Dendritic cell treated with granulocyte-macrophage colony-stimulating factor and Interleukin-4, amounts not matched to agents 40 ng/mL and 50 ng/mL, for 4 days (primary cell): ENCODE measurements around the gene CTSA.
"Not testable (repeated sequence)": the region's sequence is repeated elsewhere in the genome, so short reads cannot be mapped to it uniquely, and the experiment has no call there.

ENCODE experiments used
- H3K27ac Mint-ChIP-seq: one replicate; pipeline ENCODE4 v1.8.0; 2022; ENCODE audit warnings: mild to moderate bottlenecking, mixed read lengths
- H3K27me3 Mint-ChIP-seq: one replicate; pipeline ENCODE4 v1.8.0; 2022; ENCODE audit warnings: mild to moderate bottlenecking, mixed read lengths
- H3K36me3 Mint-ChIP-seq: one replicate; pipeline ENCODE4 v1.8.0; 2022; ENCODE audit warnings: low read depth, mixed read lengths
- H3K4me1 Mint-ChIP-seq: one replicate; pipeline ENCODE4 v1.8.0; 2022; ENCODE audit warnings: low read depth, mixed read lengths
- H3K4me3 Mint-ChIP-seq: one replicate; pipeline ENCODE4 v1.8.0; 2022; ENCODE audit warnings: mild to moderate bottlenecking, moderate library complexity, mixed read lengths
- H3K9me3 Mint-ChIP-seq: one replicate; pipeline ENCODE4 v1.8.0; 2022; ENCODE audit warnings: mixed read lengths
- intact Hi-C: fragments of 100-400 bp; cut with micrococcal nuclease; formaldehyde crosslinking; loops from one replicate; pipeline ENCODE4 v1.15.0; 2022

The CTSA gene

DNA sequence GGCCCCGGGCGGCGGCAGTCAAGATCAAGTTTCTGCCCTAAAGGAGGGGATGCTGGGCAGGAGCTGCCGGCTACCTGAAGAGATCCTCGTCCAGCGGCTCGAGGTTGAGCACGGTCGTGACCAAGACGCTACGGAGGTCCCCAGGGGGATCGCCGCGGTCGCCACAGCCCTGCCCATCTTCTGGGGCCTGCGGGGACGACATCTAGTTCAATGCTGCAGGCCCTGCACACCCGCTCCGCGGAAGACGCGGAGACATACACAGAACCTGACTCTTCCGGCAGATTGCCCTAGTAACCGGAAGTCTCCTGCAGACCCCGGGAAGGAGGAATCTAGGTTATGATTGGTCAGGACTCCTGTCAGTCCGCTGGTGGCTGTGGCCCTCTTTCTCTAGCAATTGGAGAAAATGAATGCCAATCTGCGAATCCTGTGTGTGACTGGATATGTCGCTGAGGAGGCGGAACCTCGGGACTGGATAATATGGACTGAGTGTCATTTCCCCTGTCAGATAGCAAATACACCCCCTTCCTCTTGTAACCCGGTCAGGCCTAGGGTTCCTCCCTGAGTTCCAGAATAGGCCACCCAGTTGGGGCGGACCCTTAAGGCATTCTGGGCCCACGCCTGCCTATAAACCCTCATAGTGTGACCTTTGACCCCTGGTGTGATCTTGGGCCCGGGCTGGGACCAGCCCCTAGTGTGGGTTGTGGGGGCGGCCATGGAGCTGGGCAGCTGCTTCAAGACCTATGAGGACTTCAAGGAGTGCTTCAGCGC lies 33.8 kb upstream of the CTSA start, which contains the start of the genes ACOT8 and ZSWIM3:
Gene ACOT8 (minus strand): TSS at position 279 of the 768 bp plus-strand sequence. CDS start 77 bp downstream, at position 202.
Gene ZSWIM3 (plus strand): TSS at position 501 of the 768 bp plus-strand sequence. CDS start 212 bp downstream, at position 713.
- peaks cover 59% of the 10 kb centered on the region for H3K4me1 Mint-ChIP-seq
- peaks cover 44% of the 10 kb centered on the region for H3K36me3 Mint-ChIP-seq
- no peaks in the 10 kb centered on the region for H3K27me3 Mint-ChIP-seq
- peak within 1 kb of the TSS; percentile 96 for H3K27ac Mint-ChIP-seq
- H3K9me3 Mint-ChIP-seq = no peaks in the 10 kb centered on the region
- H3K4me3 Mint-ChIP-seq = peak within 1 kb of the TSS; percentile 91
- intact Hi-C loops = loop anchor here (1.0 to 2.0 kb wide), 2 partner anchors 44 to 78 kb away; partner anchors contain the start of gene UBE2C

DNA sequence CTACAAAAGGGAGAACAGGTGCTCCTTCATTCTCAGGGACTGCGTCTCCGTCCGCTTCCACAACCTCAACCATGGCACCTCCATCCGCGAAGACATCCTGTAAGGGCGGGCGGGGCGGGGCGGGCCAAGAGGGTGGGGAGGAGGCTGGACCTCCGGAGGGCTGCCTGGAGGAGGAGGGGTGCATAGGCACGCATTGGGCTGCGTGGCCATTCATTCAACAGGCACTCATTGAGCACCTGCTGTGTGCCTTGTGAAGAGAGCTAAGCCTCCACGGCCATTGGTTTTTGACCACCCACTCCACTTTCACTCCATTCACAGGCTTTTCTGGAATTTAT lies 33.3 kb upstream of the CTSA start:
- H3K27me3 Mint-ChIP-seq = no peaks in the 10 kb centered on the region
- H3K4me3 Mint-ChIP-seq = peak overlapping the region; percentile 91
- H3K36me3 Mint-ChIP-seq = peaks cover 39% of the 10 kb centered on the region
- intact Hi-C loops = loop anchor here (1.0 to 2.0 kb wide), 2 partner anchors 45 to 77 kb away; partner anchors contain the start of gene UBE2C
- H3K27ac Mint-ChIP-seq = peak overlapping the region; percentile 96
- H3K9me3 Mint-ChIP-seq = no peaks in the 10 kb centered on the region
- peaks cover 59% of the 10 kb centered on the region for H3K4me1 Mint-ChIP-seq

DNA sequence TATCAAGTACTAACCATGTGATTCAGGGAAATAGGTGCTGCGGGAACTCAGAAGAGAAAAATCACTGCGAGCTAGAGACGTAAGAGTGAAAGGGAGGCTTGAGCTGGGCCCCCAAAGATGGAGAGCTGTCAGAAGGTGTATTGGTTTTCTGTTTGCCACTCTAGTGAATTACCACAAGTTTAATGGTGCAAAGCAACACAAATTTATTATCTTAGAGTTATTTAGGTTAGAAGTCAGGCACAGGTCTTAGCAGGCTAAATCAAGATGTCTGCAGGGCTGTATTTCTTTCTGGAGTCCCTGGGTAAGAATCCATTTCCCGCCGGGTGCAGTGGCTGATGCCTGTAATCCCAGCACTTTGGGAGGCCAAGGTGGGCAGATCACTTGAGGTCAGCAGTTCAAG lies 31.2 kb upstream of the CTSA start:
- peaks cover 52% of the 10 kb centered on the region for H3K4me1 Mint-ChIP-seq
- no peaks in the 10 kb centered on the region for H3K27me3 Mint-ChIP-seq
- no peak overlapping the region for H3K4me3 Mint-ChIP-seq
- H3K9me3 Mint-ChIP-seq = no peaks in the 10 kb centered on the region
- intact Hi-C loops = no loop called here
- H3K27ac Mint-ChIP-seq = no peak overlapping the region
- peaks cover 19% of the 10 kb centered on the region for H3K36me3 Mint-ChIP-seq

DNA sequence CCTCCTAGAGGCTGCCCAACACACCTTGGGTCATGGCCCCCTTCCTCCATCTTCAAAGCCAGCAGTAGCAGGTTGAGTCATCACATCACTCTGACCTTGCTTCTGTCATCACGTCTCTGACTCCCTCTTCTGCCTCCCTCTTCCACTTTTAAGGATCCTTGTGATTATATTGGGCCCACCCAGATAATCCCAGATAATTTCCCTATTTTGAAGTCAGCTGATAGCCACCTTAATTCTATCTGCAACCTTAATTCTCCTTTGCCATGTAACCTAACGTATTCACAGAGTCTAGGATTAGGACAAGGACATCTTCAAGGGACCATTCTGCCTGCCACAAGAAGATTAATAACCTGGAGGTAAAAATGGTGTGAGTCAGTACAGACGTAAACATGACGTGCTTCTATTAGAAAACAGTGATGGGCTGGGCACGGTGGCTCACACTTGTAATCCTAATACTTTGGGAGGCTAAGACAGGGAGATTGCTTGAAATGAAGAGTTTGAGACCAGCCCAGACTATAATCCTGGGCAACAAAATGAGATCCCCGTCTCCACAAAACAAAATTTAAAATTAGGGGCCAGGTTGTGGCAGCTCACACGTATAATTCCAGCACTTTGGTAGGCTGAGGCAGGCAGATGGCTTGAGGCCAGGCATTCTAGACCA lies 30.4 kb upstream of the CTSA start:
- H3K27ac Mint-ChIP-seq = no peak overlapping the region
- no peaks in the 10 kb centered on the region for H3K9me3 Mint-ChIP-seq
- peaks cover 51% of the 10 kb centered on the region for H3K4me1 Mint-ChIP-seq
- intact Hi-C loops = no loop called here
- peaks cover 14% of the 10 kb centered on the region for H3K36me3 Mint-ChIP-seq
- no peak overlapping the region for H3K4me3 Mint-ChIP-seq
- no peaks in the 10 kb centered on the region for H3K27me3 Mint-ChIP-seq

DNA sequence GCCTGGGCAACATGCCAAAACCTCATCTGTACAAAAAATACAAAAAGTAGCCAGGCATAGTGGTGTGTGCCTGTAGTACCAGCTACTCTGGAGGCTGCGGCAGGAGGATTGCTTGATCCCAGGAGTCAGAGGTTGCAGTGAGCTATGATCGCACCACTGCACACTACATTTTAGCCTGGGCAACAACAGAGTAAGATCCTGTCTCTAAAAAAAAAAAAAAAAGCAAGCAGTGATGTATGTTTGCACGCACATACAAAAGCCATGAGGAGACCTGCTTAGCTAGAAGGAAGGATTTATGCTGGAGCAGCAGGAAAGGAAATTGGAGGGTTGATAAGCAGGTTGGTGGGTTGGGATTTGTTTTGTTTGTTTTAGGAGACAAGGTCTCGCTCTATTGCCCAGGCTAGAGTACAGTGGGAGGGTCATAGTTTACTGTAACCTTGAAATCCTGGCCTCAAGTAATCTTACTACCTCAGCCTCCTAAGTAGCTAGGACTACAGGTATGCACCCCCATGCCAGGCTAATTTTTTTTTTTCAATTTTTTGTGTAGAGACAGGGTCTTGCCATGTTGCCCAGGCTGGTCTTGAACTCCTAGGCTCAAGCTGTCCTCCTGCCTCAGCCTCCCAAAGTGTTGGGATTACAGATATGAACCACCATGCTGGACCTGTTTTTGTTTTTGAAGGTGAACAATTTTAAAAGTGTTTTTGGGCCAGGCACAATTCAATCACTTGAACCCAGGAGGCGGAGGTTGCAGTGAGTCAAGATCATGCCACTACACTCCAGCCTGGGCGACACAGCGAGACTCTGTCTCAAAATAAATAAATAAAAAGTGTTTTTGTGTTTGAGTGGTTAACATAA lies 29.7 kb upstream of the CTSA start:
- H3K4me1 Mint-ChIP-seq = peaks cover 45% of the 10 kb centered on the region
- no peaks in the 10 kb centered on the region for H3K9me3 Mint-ChIP-seq
- H3K36me3 Mint-ChIP-seq = peaks cover 15% of the 10 kb centered on the region
- no peak overlapping the region for H3K27ac Mint-ChIP-seq
- no peak overlapping the region for H3K4me3 Mint-ChIP-seq
- H3K27me3 Mint-ChIP-seq = no peaks in the 10 kb centered on the region
- intact Hi-C loops = no loop called here

DNA sequence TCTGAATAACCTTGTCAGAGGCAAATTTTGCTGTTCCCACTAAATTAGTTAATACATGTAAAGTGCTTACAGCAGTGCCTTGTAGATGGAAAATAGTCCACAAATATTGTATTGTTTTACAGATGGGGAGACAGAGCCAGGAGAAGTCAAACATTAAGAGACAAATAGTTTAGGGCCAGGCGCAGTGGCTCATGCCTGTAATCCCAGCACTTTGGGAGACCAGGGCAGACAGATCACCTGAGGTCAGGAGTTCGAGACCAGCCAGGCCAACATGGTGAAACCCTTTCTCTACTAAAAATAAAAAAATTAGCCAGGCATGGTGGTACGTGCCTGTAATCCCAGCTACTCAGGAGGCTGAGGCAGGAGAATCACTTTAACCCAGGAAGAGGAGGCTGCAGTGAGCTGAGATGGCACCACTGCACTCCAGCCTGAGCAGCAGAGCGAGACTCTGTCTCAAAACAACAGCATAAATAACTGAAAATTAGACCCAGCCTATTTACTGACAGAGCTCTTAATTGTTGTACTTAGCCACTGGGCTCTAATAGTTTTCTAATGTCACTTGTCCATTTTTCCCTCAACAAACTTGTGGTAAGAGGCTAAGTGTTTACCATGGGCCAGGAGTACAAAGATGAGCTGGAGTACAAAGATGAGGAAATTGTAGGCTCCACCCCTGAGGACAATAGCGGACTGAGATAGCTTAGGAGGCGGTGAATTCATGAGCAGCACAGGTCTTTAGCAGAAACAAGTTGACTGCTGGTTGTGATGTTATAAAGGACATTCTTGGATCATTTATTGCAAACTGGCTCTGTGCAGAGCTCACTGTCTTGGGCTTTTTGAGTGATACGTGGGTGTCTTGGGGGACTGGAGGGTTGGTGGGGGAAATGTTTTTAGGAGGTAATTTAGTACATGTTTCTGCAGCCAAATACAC lies 27.3 kb upstream of the CTSA start:
- peaks cover 7% of the 10 kb centered on the region for H3K36me3 Mint-ChIP-seq
- H3K27ac Mint-ChIP-seq = no peak overlapping the region
- peaks cover 28% of the 10 kb centered on the region for H3K4me1 Mint-ChIP-seq
- no peaks in the 10 kb centered on the region for H3K9me3 Mint-ChIP-seq
- no peaks in the 10 kb centered on the region for H3K27me3 Mint-ChIP-seq
- no peak overlapping the region for H3K4me3 Mint-ChIP-seq
- intact Hi-C loops = no loop called here

DNA sequence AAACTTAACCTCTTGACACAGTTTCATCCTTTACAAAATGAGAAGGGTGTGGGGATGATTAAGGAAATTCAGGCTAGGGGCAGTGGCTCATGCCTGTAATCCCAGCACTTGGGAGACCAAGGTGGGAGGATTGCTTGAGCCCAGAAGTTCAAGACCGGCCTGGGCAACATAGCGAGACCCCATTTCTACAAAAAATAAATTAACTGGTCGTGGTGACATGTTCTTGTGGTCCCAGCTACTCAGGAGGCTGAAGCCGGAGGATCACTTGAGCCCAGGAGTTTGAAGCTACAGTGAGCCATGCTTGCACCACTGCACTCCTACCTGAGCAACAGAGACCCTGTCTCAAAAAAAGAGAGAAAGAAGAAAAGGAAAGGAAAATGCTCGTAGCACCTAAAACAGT lies 24.7 kb upstream of the CTSA start:
- H3K27ac Mint-ChIP-seq = no peak overlapping the region
- intact Hi-C loops = no loop called here

DNA sequence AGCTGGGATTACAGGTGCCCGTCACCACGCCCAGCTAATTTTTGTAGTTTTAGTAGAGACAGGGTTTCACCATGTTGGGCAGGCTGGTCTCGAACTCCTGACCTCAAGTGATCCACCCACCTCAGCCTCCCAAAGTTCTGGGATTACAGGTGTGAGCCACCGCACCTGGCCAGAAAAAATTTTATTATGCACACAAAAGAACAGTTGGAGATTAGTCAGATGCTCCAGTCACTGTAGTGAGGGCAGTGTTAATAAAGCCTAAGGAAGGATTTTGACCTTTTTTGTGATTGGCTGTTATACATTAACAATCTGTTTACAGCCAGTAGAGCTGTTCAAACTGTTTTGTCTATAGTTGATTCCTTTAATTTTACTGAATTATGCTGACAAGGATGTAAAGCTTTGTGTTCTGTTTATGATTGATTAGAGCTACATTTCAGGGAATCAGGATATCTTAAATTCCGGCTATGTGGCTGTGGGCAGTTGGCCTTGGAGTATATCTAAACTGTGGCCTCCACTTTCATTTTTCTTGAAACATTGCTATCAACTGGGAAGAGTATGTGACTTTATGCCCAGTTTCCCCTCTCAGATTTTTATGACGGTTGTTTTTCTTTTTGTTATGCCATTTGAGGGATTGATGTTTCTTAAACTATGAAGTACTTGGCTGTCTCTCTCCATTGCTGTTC lies 23.9 kb upstream of the CTSA start:
- no peak overlapping the region for H3K4me3 Mint-ChIP-seq
- no peak overlapping the region for H3K27ac Mint-ChIP-seq
- H3K9me3 Mint-ChIP-seq = no peaks in the 10 kb centered on the region
- peaks cover 10% of the 10 kb centered on the region for H3K36me3 Mint-ChIP-seq
- intact Hi-C loops = no loop called here
- peaks cover 6% of the 10 kb centered on the region for H3K4me1 Mint-ChIP-seq
- no peaks in the 10 kb centered on the region for H3K27me3 Mint-ChIP-seq

More for the DNA sequence above, 24.7 kb upstream of the CTSA start:
- Mint-ChIP-seq H3K4me1 (peaks cover 7% of the 10 kb centered on the region), H3K4me3 (no peak overlapping the region), H3K9me3 (no peaks in the 10 kb centered on the region), H3K27me3 (no peaks in the 10 kb centered on the region), H3K36me3 (peaks cover 7% of the 10 kb centered on the region)

DNA sequence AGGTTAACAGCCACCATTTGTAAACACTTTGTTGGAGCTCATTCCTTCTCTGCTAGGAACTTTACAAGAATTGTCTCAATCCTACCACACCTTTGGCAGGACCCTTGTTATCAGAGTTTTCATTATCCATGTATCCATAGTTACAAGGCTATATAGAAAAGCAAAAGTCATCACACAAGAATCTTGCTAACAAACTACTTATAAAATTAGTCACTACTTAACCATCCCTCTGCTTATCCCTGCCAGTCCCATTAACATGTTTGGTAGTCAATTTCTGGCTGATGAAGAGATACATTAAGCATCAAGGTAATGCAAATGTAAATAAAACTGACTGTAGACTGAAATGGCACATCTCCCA lies 23.3 kb upstream of the CTSA start:
- H3K27me3 Mint-ChIP-seq = no peaks in the 10 kb centered on the region
- intact Hi-C loops = no loop called here

DNA sequence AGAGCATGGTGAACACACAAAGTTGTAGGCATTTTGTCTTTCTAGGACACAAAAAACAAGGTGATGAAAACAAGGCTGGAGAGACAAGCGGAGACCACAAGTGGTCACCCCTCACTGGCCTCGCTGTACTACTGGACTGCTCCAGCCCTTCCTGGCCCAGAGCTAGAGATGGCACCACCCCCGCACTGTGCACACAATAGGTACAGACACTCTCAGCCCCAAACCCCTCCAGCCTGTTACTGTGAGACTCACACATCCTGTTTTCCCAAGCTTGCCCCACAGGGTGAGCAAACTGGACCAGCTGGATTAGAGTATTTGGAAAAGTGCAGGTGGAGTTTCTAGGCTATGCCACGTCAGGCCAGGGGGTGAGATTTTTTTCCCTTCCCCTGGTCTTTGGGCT lies 18.5 kb upstream of the CTSA start:
- Mint-ChIP-seq H3K27ac (no peak overlapping the region), H3K36me3 (peaks cover 24% of the 10 kb centered on the region), H3K4me1 (no peaks in the 10 kb centered on the region), H3K27me3 (no peaks in the 10 kb centered on the region), H3K9me3 (no peaks in the 10 kb centered on the region), H3K4me3 (no peak overlapping the region)
- intact Hi-C loops = no loop called here

More for the DNA sequence above, 23.3 kb upstream of the CTSA start:
- Mint-ChIP-seq H3K4me1 (peaks cover 6% of the 10 kb centered on the region), H3K36me3 (peaks cover 15% of the 10 kb centered on the region), H3K4me3 (no peak overlapping the region), H3K9me3 (no peaks in the 10 kb centered on the region), H3K27ac (no peak overlapping the region)

DNA sequence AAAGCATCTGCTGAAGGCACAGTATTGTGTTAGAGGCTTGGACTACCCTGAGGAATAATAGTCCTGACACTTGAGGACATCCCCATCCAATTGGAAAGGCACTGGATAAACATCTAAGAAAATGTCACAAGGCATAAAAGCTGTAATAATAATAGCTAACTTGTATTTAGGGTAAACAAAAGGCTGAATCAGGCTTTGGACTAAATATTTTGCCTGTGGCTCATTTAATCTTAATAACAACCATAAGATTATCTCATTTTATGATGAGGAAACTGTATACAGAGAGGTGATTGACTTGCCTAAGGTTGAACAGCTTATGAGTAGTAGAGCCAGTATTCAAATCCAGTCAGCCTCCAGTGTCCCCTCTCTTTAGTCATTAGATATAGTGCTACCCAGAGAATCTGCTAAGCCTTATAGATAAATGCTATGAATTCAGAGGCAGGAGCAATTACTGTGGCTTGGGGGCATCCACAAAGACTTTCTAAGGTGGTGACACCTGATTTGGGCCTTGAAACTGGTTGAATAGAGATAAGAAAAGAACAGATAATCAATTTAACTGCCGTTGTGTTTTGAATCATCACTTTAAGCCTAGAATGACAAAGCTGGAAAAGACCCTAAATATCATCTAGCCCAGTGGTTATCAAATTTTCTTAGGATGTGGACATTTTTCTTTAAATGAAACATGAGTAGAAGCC lies 17.6 kb upstream of the CTSA start:
- Mint-ChIP-seq H3K4me3 (no peak overlapping the region), H3K27me3 (no peaks in the 10 kb centered on the region)

DNA sequence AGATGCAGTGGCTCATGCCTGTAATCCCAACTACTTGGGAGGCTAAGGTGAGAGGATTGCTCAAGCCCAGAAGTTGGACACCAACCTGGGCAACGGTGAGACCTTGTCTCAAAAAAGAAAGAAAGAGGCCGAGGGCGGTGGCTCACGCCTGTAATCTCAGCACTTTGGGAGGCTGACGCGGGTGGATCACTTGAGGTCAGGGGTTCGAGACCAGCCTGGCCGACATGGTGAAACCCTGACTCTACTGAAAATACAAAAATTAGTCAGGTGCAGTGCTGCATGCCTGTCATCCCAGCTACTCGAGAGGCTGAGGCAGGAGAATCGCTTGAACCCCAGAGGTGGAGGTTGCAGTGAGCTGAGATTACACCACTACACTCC lies 17.0 kb upstream of the CTSA start:
- H3K4me1 Mint-ChIP-seq, H3K4me3 Mint-ChIP-seq, intact Hi-C loops, H3K9me3 Mint-ChIP-seq, H3K27me3 Mint-ChIP-seq, H3K27ac Mint-ChIP-seq: not testable (repeated sequence)
- H3K36me3 Mint-ChIP-seq = peaks cover 35% of the 10 kb centered on the region

More for the DNA sequence above, 17.6 kb upstream of the CTSA start:
- intact Hi-C loops = no loop called here
- Mint-ChIP-seq H3K9me3 (no peaks in the 10 kb centered on the region), H3K27ac (no peak overlapping the region), H3K36me3 (peaks cover 33% of the 10 kb centered on the region), H3K4me1 (no peaks in the 10 kb centered on the region)
